Measurements from ENCODE around the gene SLC4A4.
"Not testable (repeated sequence)": the region's sequence is repeated elsewhere in the genome, so short reads cannot be mapped to it uniquely, and the experiment has no call there.

SLC4A4 gene

GRCh38 chr4:71361476-71361875, 22.7 kb downstream of the SLC4A4 start:
- no peak for DNase-seq

DNA sequence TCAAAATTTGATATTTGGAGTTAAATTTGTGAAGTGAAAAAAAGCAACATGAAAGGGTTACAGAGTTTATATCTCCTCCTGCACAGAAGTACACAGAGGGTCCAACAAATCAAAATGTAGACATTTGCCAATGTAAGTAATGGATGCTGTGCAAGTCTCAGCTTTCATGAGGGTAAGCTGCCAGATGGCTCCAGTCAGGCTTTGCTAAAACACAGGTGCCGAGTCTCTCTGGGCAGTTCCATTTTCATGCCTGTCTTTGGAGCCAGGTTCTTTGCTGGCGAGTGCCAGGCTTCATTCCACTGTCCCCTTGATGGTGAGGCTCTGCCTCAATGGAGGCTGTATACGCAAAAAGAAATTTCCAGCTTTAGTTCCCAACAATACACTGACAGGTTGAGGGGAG, 27.9 kb downstream of the SLC4A4 start:
- DNase-seq = no peak

DNA sequence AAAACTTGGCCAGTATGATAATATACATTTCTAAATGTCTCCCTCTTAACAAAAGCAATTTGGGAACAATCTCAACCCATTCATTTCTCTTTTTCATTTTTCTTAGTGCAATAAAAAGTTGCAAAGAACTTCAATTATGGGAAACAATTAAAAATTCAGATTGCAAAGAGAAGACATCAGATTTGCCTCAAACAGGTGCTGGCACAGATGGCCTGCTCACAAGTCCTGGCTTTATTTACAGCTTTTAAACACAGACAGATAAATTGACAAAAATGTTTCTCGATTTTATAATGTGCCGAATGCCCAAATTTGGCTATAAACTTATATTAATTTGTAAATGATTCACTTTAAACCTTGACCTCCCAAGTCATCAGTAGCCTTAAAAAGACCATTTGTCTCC, 28.7 kb downstream of the SLC4A4 start:
- no peak for DNase-seq

DNA sequence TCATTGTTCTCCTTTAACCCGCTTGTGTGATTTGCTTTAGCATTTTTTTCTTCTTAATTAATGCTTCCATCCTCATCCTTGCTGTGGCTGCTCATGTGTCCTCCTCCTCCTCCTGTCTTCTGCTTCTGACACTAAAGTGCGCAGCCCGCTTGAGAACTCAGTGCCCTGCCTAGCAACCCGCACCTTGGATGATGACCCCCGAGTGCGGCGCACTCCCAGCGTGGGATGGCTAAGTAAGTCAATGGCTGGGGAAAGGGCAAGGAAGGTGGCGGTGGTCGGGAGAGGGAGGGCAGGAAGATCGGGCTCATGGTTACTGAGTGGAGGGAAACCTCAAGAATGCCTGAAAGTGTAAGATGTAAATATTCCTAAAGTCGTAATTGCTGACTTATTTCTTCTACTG, 30.1 kb downstream of the SLC4A4 start:
- no peak for DNase-seq

DNA sequence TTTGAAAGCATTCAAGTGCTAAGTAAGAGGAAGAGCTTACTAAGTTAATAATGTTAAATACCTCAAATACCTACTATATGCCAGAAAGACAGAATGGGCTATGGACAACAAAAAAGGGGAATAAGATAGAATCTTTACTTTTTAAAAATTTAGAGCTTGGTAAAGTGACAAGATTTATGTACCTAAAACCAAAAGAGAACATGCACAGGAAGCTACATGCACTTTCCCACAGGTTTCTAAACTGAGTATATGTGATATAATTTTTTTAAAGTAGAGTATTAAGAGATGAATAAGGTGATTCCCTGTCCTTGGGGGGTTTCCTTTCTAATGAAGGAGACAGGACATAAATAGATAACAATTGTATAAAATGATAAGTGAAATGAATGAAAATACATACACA, 30.7 kb downstream of the SLC4A4 start:
- DNase-seq = no peak

GRCh38 chr4:71375494-71375893, 36.7 kb downstream of the SLC4A4 start:
- DNase-seq = no peak

DNA sequence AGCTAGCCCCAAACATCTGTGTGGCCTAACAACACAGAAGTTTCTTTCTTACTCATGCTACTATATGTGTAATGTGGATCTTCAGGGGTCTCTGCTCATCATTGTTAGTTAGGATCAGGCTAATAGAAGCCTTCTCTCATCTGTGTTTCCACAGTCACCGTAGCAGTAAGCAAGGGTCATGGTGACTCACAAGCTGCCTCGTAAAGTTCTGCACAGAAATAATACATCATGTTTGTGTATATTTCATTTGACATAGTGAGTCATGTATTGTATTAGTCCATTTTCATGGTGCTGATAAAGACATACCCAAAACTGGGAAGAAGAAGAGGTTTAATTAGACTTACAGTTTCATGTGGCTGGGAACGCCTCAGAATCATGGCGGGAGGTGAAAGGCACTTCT, 38.7 kb downstream of the SLC4A4 start:
- DNase-seq = no peak

GRCh38 chr4:71379126-71379525, 40.3 kb downstream of the SLC4A4 start:
- DNase-seq = no peak

DNA sequence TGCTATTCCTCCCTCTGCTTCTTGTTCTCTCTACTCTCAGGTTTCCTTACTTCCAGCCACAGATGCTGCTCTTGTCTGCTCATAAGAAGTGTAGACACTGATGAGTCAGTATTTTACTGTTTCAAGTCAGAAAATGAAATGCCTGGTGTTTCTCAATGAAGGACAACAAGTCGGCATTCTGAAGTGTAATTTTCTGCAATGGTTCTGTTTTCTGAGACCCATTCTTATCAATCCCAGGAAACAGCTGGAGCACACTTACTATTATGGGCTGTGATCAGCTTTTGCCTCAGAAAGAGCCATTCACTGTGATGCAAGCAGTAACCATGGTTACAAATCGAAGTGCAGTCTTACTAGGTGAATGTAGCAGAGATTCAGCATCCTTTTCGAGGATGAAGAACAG, 42.0 kb downstream of the SLC4A4 start:
- no peak for DNase-seq

DNA sequence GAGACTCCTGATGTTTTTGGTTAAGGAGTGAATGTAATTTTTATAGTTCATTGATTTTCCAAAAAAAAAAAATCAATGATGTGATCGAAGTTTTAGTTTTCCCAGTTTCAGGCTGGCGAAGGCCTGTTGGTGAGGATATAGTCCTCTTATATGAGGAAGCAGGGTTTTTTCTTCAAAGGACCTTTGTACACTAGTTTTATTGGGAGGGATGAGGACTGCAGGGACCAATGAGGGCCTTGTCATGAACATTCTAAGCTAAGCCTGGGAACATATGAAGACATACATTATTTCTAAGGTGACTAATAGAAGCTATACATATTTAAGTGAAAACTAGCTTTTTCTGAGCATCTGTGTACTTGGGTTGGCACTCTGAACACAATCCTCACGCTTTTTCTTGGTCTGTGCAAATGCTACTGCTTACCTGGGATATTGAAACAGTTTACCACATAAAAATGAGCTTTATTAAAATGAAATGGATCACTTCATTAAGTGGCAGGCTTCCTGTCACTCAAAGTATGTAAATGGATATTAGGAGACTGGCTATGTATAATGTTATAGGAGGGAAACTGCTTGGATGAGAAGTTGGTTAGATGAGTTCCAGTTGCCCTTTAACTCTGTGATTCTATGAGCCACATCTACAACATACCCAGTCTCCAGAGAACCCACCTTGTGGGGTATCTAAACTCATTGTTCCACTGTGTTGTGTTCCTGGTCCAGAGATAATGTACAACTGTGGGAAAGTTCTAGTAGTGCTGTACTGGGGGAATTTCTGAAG, 43.5 kb downstream of the SLC4A4 start:
- DNase-seq = no peak

GRCh38 chr4:71382900-71383560, 44.2 kb downstream of the SLC4A4 start:
- no peak for DNase-seq

DNA sequence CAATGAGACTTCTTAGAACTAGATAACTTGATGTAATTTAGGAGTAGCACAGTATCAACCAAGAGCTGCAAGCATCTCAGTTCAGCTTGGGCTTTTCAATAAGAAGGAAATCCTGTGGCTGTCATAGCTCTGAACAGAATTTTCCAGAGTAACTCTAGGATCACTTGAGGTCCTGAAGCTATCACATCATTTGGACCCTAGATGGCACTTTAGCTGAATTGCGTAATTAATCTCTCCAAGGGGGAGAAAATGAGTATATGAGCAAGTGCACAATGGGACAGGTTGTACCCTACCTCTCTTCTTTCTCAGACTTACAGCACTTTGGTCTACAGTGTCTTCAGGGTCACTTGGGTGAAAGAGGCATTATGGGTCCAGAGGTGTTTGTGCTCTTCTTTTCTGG, 45.2 kb downstream of the SLC4A4 start:
- no peak for DNase-seq

- DNase-seq = no peak
These were observed 50.5 kb downstream of the SLC4A4 start for GRCh38 chr4:71389149-71389827.

DNA sequence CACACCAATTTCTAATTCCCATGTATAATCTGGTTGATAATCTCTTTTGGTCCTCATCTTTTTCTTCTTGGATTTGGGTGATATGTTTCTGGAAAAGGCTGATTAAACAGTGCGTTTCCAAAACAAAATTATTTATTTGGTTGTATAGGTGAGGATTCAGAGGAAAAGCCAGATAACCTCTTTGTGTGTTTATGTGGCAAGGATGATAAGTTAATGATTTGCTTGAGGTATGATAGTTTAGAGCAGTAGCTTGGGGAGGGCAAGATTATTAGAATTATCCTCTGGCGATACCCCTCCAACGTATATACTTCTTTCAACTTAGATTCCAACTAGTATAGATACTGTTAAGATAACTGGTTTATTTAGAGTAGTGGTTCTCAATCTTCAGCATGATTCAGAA, 53.3 kb downstream of the SLC4A4 start:
- no peak for DNase-seq

GRCh38 chr4:71396382-71396781, 57.6 kb downstream of the SLC4A4 start:
- no peak for DNase-seq

DNA sequence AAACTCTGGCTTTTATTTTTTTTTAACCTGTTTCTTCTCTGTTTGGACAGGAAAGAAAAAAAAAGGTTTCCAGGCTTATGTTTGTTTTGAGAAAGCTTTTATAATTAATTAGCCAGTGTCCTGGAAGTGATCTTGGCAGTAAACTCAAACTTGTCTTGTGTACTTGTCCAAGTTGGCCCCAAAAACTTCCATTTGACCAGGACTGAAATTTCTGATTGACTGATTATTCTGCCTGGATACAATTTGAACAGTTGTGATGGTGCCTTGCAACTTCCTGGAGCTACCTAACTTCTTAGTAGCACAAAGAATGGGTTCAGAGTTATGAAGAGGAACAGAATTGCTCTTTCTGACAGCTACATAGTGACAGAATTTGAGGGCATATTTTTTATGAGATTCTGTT, 62.0 kb downstream of the SLC4A4 start:
- no peak for DNase-seq

DNA sequence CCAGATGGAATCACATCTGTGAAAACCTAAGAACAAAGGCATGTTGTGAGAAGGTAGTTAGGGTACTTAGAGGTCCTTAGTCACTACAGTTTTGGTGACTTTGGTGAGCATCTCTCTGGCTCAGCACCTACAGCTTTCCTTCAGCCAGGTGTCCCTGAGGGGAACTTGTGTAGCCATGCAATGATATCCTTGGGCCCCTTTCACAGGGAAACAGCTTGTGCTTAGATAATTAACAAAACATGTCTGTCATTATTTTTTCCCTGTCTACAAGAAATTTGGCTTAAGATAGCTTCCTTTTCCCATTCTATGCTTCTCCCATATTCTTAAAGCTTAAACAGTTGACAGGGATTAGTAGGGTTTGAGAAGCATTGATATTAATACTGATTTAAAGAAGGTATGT, 63.8 kb downstream of the SLC4A4 start:
- DNase-seq = no peak

- DNase-seq = no peak
These were observed 65.2 kb downstream of the SLC4A4 start for GRCh38 chr4:71404049-71404448.

DNA sequence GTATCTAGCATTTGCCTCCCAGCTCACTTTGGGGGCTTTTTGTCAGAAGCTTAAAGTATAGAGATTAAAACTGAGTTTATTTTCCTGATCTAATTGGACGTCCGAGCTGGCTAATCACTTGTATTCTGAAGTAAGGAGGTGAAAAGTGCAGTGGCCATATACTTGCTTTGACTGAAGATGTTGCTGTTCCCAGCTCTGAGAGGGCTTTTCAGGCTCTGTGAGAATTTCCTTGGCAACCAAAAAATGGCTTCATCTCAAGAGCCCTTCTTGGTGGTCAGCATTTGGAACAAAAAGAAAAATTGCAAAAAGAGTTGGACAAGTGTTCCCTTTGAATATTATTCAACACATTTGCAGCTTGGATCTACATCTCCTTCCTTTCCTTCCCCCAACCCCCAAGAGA, 67.0 kb downstream of the SLC4A4 start:
- DNase-seq = no peak

GRCh38 chr4:71406459-71406963, 67.7 kb downstream of the SLC4A4 start:
- no peak for DNase-seq

DNA sequence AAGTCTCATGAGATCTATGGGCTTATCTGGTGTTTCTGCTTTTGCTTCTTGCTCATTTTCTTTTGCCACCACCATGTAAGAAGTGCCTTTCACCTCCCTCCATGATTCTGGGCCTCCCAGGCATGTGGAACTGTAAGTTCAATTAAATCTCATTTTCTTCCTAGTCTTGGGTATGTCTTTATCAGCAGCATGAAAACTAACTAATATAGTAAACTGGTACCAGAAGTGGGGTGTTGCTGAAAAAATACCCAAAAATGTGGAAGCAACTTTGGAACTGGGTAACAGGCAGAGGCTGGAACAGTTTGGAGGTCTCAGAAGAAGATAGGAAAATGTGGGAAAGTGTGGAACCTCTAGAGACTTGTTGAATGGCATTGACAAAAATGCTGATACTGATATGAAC, 70.1 kb downstream of the SLC4A4 start:
- DNase-seq = not testable (repeated sequence)

DNA sequence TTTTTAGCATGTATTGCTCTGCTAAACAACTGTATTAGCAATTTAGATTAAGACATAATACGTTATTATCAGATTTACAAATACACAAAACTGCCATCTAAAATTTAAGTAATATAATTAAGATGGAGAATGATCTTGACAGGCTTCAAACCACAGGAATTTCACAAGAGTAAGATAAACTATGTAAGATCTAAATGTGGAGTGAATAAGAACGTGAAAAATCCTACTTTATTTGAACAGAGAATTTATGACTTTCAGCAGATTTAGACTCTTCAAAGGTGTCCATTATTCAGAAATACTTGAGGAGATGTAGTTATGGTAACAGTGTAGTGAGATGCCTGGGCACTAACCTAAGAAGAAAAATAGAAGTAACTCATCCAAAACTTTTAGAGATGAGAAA, 73.2 kb downstream of the SLC4A4 start:
- no peak for DNase-seq

GRCh38 chr4:71415491-71415890, 76.7 kb downstream of the SLC4A4 start:
- DNase-seq = no peak

DNA sequence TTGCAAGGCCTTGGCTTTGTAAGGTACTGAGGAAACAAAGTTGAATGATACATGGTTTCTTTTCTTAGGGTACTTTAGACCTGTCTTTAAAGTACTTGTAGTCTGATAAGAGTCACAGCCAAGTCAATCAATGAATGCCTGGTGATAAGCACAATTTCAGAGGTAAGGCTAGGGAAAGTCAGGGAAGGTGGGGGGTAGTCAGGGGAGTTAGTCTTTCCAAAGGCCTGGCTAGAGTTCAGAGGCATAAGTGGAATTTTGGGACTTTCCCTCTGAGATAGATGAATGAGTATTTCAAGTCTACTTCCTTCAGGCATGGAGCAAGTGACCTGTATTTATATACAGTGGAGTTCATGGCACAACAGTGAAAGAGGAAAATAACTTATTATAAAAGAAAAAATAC, 78.3 kb downstream of the SLC4A4 start:
- no peak for DNase-seq
